Measurements from ENCODE around the gene LEPROT. TPM values are rescaled to one million over a fixed set of nuclear protein-coding genes. Genes with fewer than 3 reads are reported as not detected.

Gene LEPROT
- total and polyA plus RNA-seq, 4 donors: 23.6 to 43.4 (median 36.3) TPM

DNA sequence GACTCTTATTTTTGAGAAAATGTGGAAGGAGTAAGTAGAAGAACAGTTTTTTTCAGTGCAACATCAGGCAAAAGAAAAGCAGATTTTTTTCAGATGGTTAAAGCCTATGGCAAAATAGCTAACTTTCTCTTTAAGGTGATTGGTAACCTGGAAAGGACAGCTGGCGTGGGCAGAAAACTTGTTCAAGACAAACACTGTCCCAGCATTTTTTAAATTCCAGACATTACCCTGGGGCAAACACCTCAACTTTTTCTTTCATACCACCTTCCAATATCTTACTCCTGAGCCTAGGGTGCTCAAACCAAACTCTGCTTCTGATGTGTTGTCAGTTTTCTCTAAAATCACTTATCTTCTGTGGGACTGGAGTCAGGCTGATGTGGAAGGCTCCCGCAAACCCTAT is 2.7 kb upstream of the LEPROT start:
- no peak for DNase-seq (ENCODE audit: low spot score)
- H3K36me3 ChIP-seq (ENCODE audit: control insufficient read depth in 4 of 4, insufficient read depth in 3 of 4, low read depth in 1 of 4, low read length in 3 of 4): no peaks in the 10 kb centered on the region
- no peak overlapping the region for H3K9ac ChIP-seq (ENCODE audit: low read depth in 1 of 2, low read length in 2 of 2)
- H3K4me1 ChIP-seq (ENCODE audit: control insufficient read depth in 4 of 4, insufficient read depth in 4 of 4, low read length in 3 of 4): peaks cover 0 to 19% (median 12%) of the 10 kb centered on the region in 4 donors
- no peaks in the 10 kb centered on the region for H3K9me3 ChIP-seq (ENCODE audit: control insufficient read depth in 4 of 4, low read length in 3 of 4)
- H3K27ac ChIP-seq (ENCODE audit: low read depth in 1 of 2, low read length in 2 of 2): no peak overlapping the region
- H3K4me3 ChIP-seq (ENCODE audit: low read depth in 1 of 3, low read length in 3 of 3): no peak overlapping the region
- WGBS: 86% methylated on average over 2 of the region's 2 CpGs
- H3K27me3 ChIP-seq (ENCODE audit: control insufficient read depth in 4 of 4, insufficient read depth in 4 of 4, low read length in 3 of 4): no peaks in the 10 kb centered on the region
- no peak for TF ChIP-seq RAD21 (IDR thresholded peaks at IDR 0.05)
- TF ChIP-seq GABPA (IDR thresholded peaks at IDR 0.05 in 1 of 2, conservative IDR thresholded peaks at IDR 0.05 in 1 of 2): no peak
- TF ChIP-seq CTCF (IDR thresholded peaks at IDR 0.05; ENCODE audit: low read depth, low read length, missing input control): no peak
- TF ChIP-seq, protein P1, sequence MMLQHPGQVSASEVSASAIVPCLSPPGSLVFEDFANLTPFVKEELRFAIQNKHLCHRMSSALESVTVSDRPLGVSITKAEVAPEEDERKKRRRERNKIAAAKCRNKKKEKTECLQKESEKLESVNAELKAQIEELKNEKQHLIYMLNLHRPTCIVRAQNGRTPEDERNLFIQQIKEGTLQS (IDR thresholded peaks at IDR 0.05): no peak
- no peak for TF ChIP-seq SP1 (IDR thresholded peaks at IDR 0.05)

GRCh38 chr1:65418522-65419185 is 1.8 kb upstream of the LEPROT start:
- Histone ChIP-seq H3K9me3 (ENCODE audit: control insufficient read depth in 4 of 4, low read length in 3 of 4) (no peaks in the 10 kb centered on the region), H3K27ac (ENCODE audit: low read depth in 1 of 2, low read length in 2 of 2) (no peak overlapping the region), H3K4me3 (ENCODE audit: low read depth in 1 of 3, low read length in 3 of 3) (no peak overlapping the region), H3K4me1 (ENCODE audit: control insufficient read depth in 4 of 4, insufficient read depth in 4 of 4, low read length in 3 of 4) (peaks cover 0 to 19% (median 12%) of the 10 kb centered on the region in 4 donors), H3K36me3 (ENCODE audit: control insufficient read depth in 4 of 4, insufficient read depth in 3 of 4, low read depth in 1 of 4, low read length in 3 of 4) (no peaks in the 10 kb centered on the region), H3K27me3 (ENCODE audit: control insufficient read depth in 4 of 4, insufficient read depth in 4 of 4, low read length in 3 of 4) (no peaks in the 10 kb centered on the region), H3K9ac (ENCODE audit: low read depth in 1 of 2, low read length in 2 of 2) (no peak overlapping the region)
- 92% methylated on average over 4 of the region's 4 CpGs for WGBS
- TF ChIP-seq HNF4A (conservative IDR thresholded peaks at IDR 0.05) (no peak), CTCF (IDR thresholded peaks at IDR 0.05; ENCODE audit: low read depth, low read length, missing input control) (no peak), REST (IDR thresholded peaks at IDR 0.05) (no peak), FOXA1 (IDR thresholded peaks at IDR 0.05) (no peak)
- DNase-seq (ENCODE audit: low spot score): no peak

All from liver (tissue), 9 donors.